HUES48 (cell line): ENCODE data around the gene ANKRD55.
"Not testable (repeated sequence)": the region's sequence is repeated elsewhere in the genome, so short reads cannot be mapped to it uniquely, and the experiment has no call there.

ENCODE experiments used
- H3K27ac ChIP-seq: one replicate; pipeline ENCODE4 v1.7.0; 2013; ENCODE audit warnings: low read depth, low read length, inconsistent platforms
- H3K27me3 ChIP-seq: 2 replicates; pipeline ENCODE4 v1.6.1; 2013; ENCODE audit warnings: mild to moderate bottlenecking, low read length; ENCODE audit not compliant: control insufficient read depth, insufficient read depth
- H3K36me3 ChIP-seq: 2 replicates; pipeline ENCODE4 v1.6.1; 2013; ENCODE audit warnings: low read length; ENCODE audit not compliant: control insufficient read depth, insufficient read depth
- H3K4me1 ChIP-seq: 2 replicates; pipeline ENCODE4 v1.6.1; 2013; ENCODE audit warnings: mild to moderate bottlenecking, low read length; ENCODE audit not compliant: control insufficient read depth, insufficient read depth
- H3K4me3 ChIP-seq: 2 replicates; pipeline ENCODE4 v1.5.1; 2013; ENCODE audit warnings: mild to moderate bottlenecking, low read depth, low read length
- H3K9ac ChIP-seq: 2 replicates; pipeline ENCODE4 v1.6.1; 2013; ENCODE audit warnings: mild to moderate bottlenecking, low read depth, low read length, moderate library complexity
- H3K9me3 ChIP-seq: 2 replicates; pipeline ENCODE4 v1.6.1; 2013; ENCODE audit warnings: low read length; ENCODE audit not compliant: control insufficient read depth, insufficient read depth

ANKRD55 gene

GRCh38 chr5:56088431-56088949, 144.6 kb downstream of the ANKRD55 start:
- Histone ChIP-seq H3K4me1 (0 out of 2 replicates have a peak, but pooled peaks cover 4% of the 10 kb centered on the region), H3K4me3 (no peak overlapping the region), H3K9ac (no peak overlapping the region), H3K27ac (no peak overlapping the region), H3K9me3 (no peaks in the 10 kb centered on the region), H3K36me3 (no peaks in the 10 kb centered on the region), H3K27me3 (no peaks in the 10 kb centered on the region)

GRCh38 chr5:56085193-56085592, 147.9 kb downstream of the ANKRD55 start:
- Histone ChIP-seq H3K9me3 (no peaks in the 10 kb centered on the region), H3K27ac (no peak overlapping the region), H3K4me3 (no peak overlapping the region), H3K4me1 (0 out of 2 replicates have a peak, but pooled peaks cover 4% of the 10 kb centered on the region), H3K36me3 (no peaks in the 10 kb centered on the region), H3K9ac (no peak overlapping the region), H3K27me3 (no peaks in the 10 kb centered on the region)

- Histone ChIP-seq H3K4me3 (no peak overlapping the region), H3K36me3 (no peaks in the 10 kb centered on the region), H3K9ac (no peak overlapping the region), H3K27ac (no peak overlapping the region), H3K4me1 (0 out of 2 replicates have a peak, but pooled peaks cover 4% of the 10 kb centered on the region), H3K9me3 (no peaks in the 10 kb centered on the region), H3K27me3 (no peaks in the 10 kb centered on the region)
These were observed 149.8 kb downstream of the ANKRD55 start for GRCh38 chr5:56083286-56083854.

- not testable (repeated sequence) for H3K4me1 ChIP-seq, H3K27ac ChIP-seq, H3K36me3 ChIP-seq, H3K9me3 ChIP-seq, H3K9ac ChIP-seq, H3K4me3 ChIP-seq, H3K27me3 ChIP-seq
These were observed 152.0 kb downstream of the ANKRD55 start for GRCh38 chr5:56081053-56081642.

- Histone ChIP-seq H3K27ac (no peak overlapping the region), H3K36me3 (no peaks in the 10 kb centered on the region), H3K9ac (no peak overlapping the region), H3K4me3 (no peak overlapping the region), H3K27me3 (no peaks in the 10 kb centered on the region), H3K4me1 (0 out of 2 replicates have a peak, but pooled peaks cover 4% of the 10 kb centered on the region), H3K9me3 (no peaks in the 10 kb centered on the region)
These were observed 152.6 kb downstream of the ANKRD55 start for GRCh38 chr5:56080375-56081052.

- not testable (repeated sequence) for H3K4me3 ChIP-seq, H3K36me3 ChIP-seq, H3K27ac ChIP-seq, H3K4me1 ChIP-seq, H3K9ac ChIP-seq, H3K9me3 ChIP-seq, H3K27me3 ChIP-seq
These were observed 154.0 kb downstream of the ANKRD55 start for GRCh38 chr5:56079157-56079500.

GRCh38 chr5:56078278-56079156, 154.6 kb downstream of the ANKRD55 start:
- Histone ChIP-seq H3K4me1 (no peaks in the 10 kb centered on the region), H3K27ac (no peak overlapping the region), H3K9ac (no peak overlapping the region), H3K27me3 (no peaks in the 10 kb centered on the region), H3K4me3 (no peak overlapping the region), H3K9me3 (no peaks in the 10 kb centered on the region), H3K36me3 (no peaks in the 10 kb centered on the region)

- H3K9me3 ChIP-seq = no peaks in the 10 kb centered on the region
- H3K27ac ChIP-seq = no peak overlapping the region
- H3K9ac ChIP-seq = no peak overlapping the region
- H3K27me3 ChIP-seq = no peaks in the 10 kb centered on the region
- H3K4me3 ChIP-seq = no peak overlapping the region
- no peaks in the 10 kb centered on the region for H3K4me1 ChIP-seq
- H3K36me3 ChIP-seq = no peaks in the 10 kb centered on the region
These were observed 155.3 kb downstream of the ANKRD55 start for GRCh38 chr5:56077796-56078233.

- Histone ChIP-seq H3K4me1 (no peaks in the 10 kb centered on the region), H3K27ac (no peak overlapping the region), H3K9me3 (no peaks in the 10 kb centered on the region), H3K4me3 (no peak overlapping the region), H3K36me3 (no peaks in the 10 kb centered on the region), H3K27me3 (no peaks in the 10 kb centered on the region), H3K9ac (no peak overlapping the region)
These were observed 156.6 kb downstream of the ANKRD55 start for GRCh38 chr5:56076486-56076885.

- Histone ChIP-seq H3K4me1 (no peaks in the 10 kb centered on the region), H3K27ac (no peak overlapping the region), H3K4me3 (no peak overlapping the region), H3K27me3 (no peaks in the 10 kb centered on the region), H3K9ac (no peak overlapping the region), H3K36me3 (no peaks in the 10 kb centered on the region), H3K9me3 (no peaks in the 10 kb centered on the region)
These were observed 157.8 kb downstream of the ANKRD55 start for GRCh38 chr5:56075361-56075760.
